GM18909 (cell line): ENCODE data around the gene PAM.
"Not testable (repeated sequence)": the region's sequence is repeated elsewhere in the genome, so short reads cannot be mapped to it uniquely, and the experiment has no call there.

Source experiments
- ATAC-seq: cut with Tn5 transposase; IDR thresholded peaks from one replicate; pipeline ENCODE4 v1.9.1; 2021; ENCODE audit warnings: mild to moderate bottlenecking; ENCODE audit not compliant: unreplicated experiment, poor library complexity

The PAM gene

GRCh38 chr5:102971676-102972293 lies 216.7 kb downstream of the PAM start:
- ATAC-seq, result peak; percentile 58

GRCh38 chr5:102974177-102974576 lies 219.1 kb downstream of the PAM start:
- no peak for ATAC-seq

- ATAC-seq, result no peak
These were observed 219.9 kb downstream of the PAM start for GRCh38 chr5:102975045-102975444.

- ATAC-seq, result no peak
These were observed 220.5 kb downstream of the PAM start for GRCh38 chr5:102975457-102976182.

- ATAC-seq, result no peak
These were observed 227.0 kb downstream of the PAM start for GRCh38 chr5:102981957-102982635.

- no peak for ATAC-seq
These were observed 231.0 kb downstream of the PAM start for GRCh38 chr5:102986074-102986473.

GRCh38 chr5:102988459-102988858 lies 233.4 kb downstream of the PAM start:
- ATAC-seq, result no peak

- ATAC-seq, result no peak
These were observed 236.7 kb downstream of the PAM start for GRCh38 chr5:102991802-102992201.

- no peak for ATAC-seq
These were observed 241.0 kb downstream of the PAM start for GRCh38 chr5:102996011-102996575.

GRCh38 chr5:102998224-102998623 lies 243.1 kb downstream of the PAM start:
- ATAC-seq, result no peak

- no peak for ATAC-seq
These were observed 244.1 kb downstream of the PAM start for GRCh38 chr5:102999191-102999590.

- ATAC-seq, result not testable (repeated sequence)
These were observed 244.5 kb downstream of the PAM start for GRCh38 chr5:102999621-103000020.

GRCh38 chr5:103000089-103000488 lies 245.0 kb downstream of the PAM start:
- no peak for ATAC-seq

- no peak for ATAC-seq
These were observed 248.8 kb downstream of the PAM start for GRCh38 chr5:103003872-103004271.

GRCh38 chr5:103005276-103005675 lies 250.2 kb downstream of the PAM start:
- ATAC-seq, result no peak

GRCh38 chr5:103006921-103007320 lies 251.8 kb downstream of the PAM start:
- no peak for ATAC-seq

- ATAC-seq, result no peak
These were observed 255.1 kb downstream of the PAM start for GRCh38 chr5:103010168-103010567.

- no peak for ATAC-seq
These were observed 258.9 kb downstream of the PAM start for GRCh38 chr5:103013933-103014552.

GRCh38 chr5:103014983-103015382 lies 259.9 kb downstream of the PAM start:
- no peak for ATAC-seq

GRCh38 chr5:103016167-103016566 lies 261.1 kb downstream of the PAM start:
- ATAC-seq, result no peak

GRCh38 chr5:103019804-103020203 lies 264.7 kb downstream of the PAM start:
- no peak for ATAC-seq
